Retinal pigment epithelial cell (primary cell): ENCODE measurements around the gene MICA.

Experiments
- DNase-seq: peaks from one replicate; pipeline ENCODE4 v3.0.0-alpha.2; 2010; ENCODE audit warnings: low read depth
- H3K4me3 ChIP-seq: 2 replicates; pipeline ENCODE4 v1.5.1; 2011; ENCODE audit warnings: mild to moderate bottlenecking, low read length, control low read depth, moderate library complexity
- TF ChIP-seq, protein P1 (sequence below): conservative IDR thresholded peaks from 2 replicates; pipeline ENCODE4 v1.5.1; 2011; ENCODE audit warnings: low read depth, low read length, control low read depth, inconsistent platforms

The MICA gene

GRCh38 chr6:31403283-31404060 is at the start of gene MICA:
MICA (plus strand) TSS chr6:31403595; CDS start chr6:31403633, 38 bp downstream.
- TF ChIP-seq, protein P1, sequence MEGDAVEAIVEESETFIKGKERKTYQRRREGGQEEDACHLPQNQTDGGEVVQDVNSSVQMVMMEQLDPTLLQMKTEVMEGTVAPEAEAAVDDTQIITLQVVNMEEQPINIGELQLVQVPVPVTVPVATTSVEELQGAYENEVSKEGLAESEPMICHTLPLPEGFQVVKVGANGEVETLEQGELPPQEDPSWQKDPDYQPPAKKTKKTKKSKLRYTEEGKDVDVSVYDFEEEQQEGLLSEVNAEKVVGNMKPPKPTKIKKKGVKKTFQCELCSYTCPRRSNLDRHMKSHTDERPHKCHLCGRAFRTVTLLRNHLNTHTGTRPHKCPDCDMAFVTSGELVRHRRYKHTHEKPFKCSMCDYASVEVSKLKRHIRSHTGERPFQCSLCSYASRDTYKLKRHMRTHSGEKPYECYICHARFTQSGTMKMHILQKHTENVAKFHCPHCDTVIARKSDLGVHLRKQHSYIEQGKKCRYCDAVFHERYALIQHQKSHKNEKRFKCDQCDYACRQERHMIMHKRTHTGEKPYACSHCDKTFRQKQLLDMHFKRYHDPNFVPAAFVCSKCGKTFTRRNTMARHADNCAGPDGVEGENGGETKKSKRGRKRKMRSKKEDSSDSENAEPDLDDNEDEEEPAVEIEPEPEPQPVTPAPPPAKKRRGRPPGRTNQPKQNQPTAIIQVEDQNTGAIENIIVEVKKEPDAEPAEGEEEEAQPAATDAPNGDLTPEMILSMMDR, result no peak
- peak; percentile 76 for DNase-seq
- peak within 1 kb of the TSS; percentile 86 for H3K4me3 ChIP-seq

- TF ChIP-seq, protein P1, result no peak
- no peak overlapping the region for H3K4me3 ChIP-seq
- no peak for DNase-seq
These were observed 49.1 kb upstream of the MICA start for GRCh38 chr6:31354158-31354863.

DNA sequence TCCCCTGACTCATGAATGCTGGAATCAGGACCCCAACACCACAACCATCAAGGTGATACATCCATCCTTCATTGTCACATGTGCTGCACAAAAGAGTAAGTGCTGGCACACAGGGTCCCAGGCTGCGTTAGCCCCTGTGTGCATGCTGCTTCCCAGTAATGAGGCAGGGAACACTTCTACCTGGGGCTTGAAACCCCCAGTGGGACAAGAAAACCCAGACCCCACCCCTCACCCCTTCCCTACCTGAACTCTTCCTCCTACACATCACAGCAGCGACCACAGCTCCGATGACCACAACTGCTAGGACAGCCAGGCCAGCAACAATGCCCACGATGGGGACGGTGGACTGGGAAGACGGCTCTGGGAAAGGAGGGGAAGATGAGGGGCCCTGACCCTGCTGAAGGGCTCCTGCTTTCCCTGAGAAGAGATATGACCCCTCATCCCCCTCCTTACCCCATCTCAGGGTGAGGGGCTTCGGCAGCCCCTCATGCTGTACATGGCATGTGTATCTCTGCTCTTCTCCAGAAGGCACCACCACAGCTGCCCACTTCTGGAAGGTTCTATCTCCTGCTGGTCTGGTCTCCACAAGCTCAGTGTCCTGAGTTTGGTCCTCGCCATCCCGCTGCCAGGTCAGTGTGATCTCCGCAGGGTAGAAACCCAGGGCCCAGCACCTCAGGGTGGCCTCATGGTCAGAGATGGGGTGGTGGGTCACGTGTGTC is 48.4 kb upstream of the MICA start:
- no peak overlapping the region for H3K4me3 ChIP-seq
- TF ChIP-seq, protein P1, result no peak
- no peak for DNase-seq

DNA sequence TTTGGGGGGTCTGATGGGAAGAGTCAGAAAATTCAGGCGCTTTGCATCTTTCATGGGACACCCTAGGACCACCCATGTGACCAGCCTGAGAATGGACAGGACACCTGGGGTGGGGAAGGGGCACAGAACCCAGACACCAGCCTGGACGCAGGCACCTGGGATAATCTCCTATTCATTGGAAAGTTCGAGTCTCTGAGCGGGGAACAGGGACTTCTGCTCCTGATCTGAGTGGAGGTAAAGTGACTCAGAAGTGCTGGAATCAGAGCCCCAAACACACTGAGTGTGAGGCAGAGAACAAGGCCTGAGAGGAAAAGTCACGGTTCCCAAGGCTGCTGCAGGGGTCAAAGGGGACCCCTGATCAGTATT is 47.8 kb upstream of the MICA start:
- TF ChIP-seq, protein P1, result no peak
- DNase-seq, result no peak
- H3K4me3 ChIP-seq, result no peak overlapping the region

DNA sequence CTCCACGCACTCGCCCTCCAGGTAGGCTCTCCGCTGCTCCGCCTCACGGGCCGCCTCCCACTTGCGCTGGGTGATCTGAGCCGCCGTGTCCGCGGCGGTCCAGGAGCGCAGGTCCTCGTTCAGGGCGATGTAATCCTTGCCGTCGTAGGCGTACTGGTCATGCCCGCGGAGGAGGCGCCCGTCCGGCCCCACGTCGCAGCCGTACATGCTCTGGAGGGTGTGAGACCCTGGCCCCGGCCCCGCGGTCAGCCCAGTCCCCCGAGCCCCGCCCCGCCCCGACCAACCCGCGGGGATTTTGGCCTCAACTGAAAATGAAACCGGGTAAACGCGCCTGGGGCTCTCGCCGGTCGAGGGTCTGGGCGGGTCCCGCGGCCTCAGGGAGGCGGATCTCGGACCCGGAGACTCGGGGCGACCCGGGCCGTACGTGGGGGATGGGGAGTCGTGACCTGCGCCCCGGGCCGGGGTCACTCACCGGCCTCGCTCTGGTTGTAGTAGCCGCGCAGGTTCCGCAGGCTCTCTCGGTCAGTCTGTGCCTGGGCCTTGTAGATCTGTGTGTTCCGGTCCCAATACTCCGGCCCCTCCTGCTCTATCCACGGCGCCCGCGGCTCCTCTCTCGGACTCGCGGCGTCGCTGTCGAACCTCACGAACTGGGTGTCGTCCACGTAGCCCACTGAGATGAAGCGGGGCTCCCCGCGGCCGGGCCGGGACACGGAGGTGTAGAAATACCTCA is 47.0 kb upstream of the MICA start:
- TF ChIP-seq, protein P1, result no peak
- no peak for DNase-seq
- peak overlapping the region; percentile 48 for H3K4me3 ChIP-seq

- TF ChIP-seq, protein P1, result no peak
- peak; percentile 12 for DNase-seq
- peak within 1 kb of the TSS; percentile 48 for H3K4me3 ChIP-seq
These were observed 46.4 kb upstream of the MICA start, which contains the start of gene HLA-B for GRCh38 chr6:31356946-31357466. HLA-B (minus strand) TSS chr6:31357179; CDS start chr6:31357158, 21 bp downstream.
